Retinal pigment epithelial cell (primary cell): ENCODE measurements around the gene SYNGR3.
"Not testable (repeated sequence)": the region's sequence is repeated elsewhere in the genome, so short reads cannot be mapped to it uniquely, and the experiment has no call there.

ENCODE experiments used
- DNase-seq: peaks from one replicate; pipeline ENCODE4 v3.0.0-alpha.2; 2010; ENCODE audit warnings: low read depth
- H3K4me3 ChIP-seq: 2 replicates; pipeline ENCODE4 v1.5.1; 2011; ENCODE audit warnings: mild to moderate bottlenecking, low read length, control low read depth, moderate library complexity
- TF ChIP-seq, protein P1 (sequence below): conservative IDR thresholded peaks from 2 replicates; pipeline ENCODE4 v1.5.1; 2011; ENCODE audit warnings: low read depth, low read length, control low read depth, inconsistent platforms

The SYNGR3 gene

DNA sequence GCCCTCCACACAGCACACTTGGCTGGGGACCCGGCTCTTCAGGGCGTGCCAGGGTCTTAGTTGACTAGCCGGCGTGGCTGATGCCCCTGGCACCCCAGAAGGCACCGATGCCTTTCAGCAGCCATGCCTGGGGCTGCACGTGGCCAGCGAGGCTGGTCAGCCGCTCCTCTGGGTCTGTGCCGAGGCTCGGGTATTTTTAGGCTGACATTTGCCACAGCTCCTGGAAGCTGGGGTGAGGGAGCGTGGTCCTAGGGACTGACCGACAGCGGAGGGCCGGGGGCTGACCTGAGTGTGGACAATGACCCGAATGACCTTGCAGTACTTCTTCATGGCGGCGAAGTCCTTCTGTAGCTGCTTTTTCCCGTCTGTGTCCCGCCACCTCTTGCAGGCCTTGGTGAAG, 39.2 kb upstream of the SYNGR3 start:
- TF ChIP-seq, protein P1, sequence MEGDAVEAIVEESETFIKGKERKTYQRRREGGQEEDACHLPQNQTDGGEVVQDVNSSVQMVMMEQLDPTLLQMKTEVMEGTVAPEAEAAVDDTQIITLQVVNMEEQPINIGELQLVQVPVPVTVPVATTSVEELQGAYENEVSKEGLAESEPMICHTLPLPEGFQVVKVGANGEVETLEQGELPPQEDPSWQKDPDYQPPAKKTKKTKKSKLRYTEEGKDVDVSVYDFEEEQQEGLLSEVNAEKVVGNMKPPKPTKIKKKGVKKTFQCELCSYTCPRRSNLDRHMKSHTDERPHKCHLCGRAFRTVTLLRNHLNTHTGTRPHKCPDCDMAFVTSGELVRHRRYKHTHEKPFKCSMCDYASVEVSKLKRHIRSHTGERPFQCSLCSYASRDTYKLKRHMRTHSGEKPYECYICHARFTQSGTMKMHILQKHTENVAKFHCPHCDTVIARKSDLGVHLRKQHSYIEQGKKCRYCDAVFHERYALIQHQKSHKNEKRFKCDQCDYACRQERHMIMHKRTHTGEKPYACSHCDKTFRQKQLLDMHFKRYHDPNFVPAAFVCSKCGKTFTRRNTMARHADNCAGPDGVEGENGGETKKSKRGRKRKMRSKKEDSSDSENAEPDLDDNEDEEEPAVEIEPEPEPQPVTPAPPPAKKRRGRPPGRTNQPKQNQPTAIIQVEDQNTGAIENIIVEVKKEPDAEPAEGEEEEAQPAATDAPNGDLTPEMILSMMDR = no peak
- no peak for DNase-seq
- no peak overlapping the region for H3K4me3 ChIP-seq

DNA sequence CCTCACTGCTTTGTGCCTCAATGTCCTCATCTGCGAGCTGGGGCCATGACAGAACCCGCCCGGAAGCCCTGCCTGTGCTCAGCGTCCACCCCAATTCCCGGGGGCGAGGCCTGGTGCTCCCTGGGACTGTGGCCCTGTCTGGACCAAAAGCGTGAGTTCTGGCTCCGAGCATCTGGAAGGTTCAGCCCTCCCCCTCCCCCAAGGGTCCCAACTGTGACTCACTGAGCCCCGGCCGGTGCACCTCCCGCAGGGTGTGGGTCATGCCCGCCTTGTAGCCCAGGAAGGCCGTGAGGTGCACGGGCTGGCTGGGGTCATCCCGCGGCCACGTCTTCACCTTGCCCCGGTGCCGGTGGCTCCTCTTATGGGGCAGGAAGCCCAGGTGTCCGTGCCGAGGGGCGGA, 36.0 kb upstream of the SYNGR3 start:
- no peak overlapping the region for H3K4me3 ChIP-seq
- TF ChIP-seq, protein P1 = no peak
- no peak for DNase-seq

DNA sequence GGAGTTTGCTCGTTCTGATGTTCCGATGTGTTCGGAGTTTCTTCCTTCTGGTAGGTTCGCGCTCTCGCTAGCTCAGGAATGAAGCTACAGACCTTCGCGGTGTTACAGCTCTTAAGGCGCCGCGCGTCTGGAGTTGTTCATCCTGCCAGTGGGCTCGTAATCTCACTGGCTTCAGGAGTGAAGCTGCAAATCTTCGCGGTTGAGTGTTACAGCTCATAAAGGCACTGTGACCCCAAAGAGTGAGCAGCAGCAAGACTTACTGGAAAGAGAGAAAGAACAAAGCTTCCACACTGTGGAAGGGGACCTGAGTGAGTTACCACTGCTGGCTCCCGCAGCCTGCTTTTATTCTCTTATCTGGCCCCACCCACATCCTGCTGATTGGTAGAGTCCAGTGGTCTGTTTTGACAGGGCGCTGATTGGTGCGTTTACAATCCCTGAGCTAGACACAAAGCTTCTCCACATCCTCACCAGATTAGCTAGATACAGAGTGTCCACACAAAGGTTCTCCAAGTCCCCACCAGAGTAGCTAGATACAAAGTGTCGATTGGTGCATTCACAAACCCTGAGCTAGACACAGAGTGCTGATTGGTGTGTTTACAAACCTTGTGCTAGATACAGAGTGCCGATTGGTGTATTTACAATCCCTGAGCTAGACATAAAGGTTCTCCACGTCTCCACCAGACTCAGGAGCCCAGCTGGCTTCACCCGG, 32.2 kb upstream of the SYNGR3 start:
- not testable (repeated sequence) for H3K4me3 ChIP-seq, DNase-seq

DNA sequence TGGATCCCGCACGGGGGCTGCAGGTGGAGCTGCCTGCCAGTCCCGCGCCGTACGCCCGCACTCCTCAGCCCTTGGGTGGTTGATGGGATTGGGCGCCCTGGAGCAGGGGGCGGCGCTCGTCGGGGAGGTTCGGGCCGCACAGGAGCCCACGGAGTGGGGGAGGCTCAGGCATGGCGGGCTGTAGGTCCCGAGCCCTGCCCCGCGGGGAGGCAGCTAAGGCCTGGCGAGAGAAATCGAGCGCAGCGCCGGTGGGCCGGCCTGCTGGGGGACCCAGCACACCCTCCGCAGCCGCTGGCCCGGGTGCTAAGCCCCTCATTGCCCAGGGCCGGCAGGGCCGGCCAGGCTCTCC, 31.7 kb upstream of the SYNGR3 start:
- H3K4me3 ChIP-seq, DNase-seq: not testable (repeated sequence)

DNA sequence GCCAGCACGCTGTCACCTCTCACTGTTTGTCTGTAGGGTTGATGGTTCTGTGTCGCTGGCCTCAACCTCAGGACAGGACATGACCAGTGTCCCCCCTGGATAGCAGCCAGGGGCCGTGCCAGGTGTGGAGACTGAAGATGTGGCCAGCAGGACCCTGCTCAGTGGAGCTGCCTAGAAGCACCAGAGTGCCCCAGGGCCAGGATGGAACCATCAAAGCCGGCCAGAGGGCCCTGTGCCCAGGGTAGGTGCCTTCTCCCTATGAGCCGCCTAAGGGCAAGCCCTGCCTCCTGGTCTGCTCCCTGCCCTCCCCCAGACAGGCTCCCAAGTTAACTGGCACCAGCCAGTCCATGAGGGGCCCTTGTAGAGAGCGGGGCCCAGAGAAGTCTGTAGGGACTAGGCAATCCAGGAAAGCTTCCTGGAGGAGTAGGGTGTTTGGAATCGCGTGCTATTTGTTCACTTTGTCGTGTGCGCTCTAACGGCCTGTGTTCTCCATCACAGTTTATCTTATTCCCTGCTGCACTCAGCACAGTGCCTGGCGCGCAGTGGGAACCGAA, 31.0 kb upstream of the SYNGR3 start:
- H3K4me3 ChIP-seq = peak overlapping the region; percentile 21
- DNase-seq = no peak
- TF ChIP-seq, protein P1 = no peak

DNA sequence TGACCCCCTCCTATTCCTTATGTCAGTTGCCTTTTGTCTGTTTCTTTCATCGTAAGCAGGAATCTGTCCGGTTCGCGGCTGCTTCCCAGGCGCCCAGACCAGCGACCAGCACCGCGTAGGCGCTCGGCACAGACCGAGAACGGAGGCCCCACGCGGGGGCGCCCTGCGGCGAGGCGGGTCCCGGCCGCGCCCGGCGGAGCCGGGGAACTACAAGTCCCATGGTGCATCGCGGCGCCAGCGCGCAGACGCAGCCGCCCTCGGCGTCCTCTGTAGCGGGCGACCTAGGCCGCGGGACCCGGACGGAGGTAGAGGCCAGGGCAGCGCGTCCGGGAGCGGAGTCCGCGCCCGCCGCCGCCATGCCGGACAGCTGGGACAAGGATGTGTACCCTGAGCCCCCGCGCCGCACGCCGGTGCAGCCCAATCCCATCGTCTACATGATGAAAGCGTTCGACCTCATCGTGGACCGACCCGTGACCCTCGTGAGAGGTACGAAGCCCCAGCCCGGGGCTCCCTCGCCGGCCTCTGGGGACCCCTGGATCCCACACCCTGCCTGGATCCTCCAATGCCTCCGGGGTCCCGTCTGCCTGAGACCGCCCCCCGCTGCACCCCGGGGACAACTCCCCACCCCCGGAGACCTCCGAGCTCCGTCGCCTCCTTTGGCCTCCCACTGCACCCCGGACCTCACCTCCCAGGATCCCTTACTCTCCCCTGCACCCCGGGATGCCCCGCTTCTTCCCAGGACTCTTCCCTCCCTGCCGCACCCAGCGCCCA, 30.3 kb upstream of the SYNGR3 start, which contains the start of gene NDUFB10:
TSS of gene NDUFB10 (plus strand) at position 270 of the 771 bp plus-strand sequence. CDS start at position 357, 87 bp downstream.
- DNase-seq = peak; percentile 64
- TF ChIP-seq, protein P1 = peak; percentile 60
- peak within 1 kb of the TSS; percentile 85 for H3K4me3 ChIP-seq

DNA sequence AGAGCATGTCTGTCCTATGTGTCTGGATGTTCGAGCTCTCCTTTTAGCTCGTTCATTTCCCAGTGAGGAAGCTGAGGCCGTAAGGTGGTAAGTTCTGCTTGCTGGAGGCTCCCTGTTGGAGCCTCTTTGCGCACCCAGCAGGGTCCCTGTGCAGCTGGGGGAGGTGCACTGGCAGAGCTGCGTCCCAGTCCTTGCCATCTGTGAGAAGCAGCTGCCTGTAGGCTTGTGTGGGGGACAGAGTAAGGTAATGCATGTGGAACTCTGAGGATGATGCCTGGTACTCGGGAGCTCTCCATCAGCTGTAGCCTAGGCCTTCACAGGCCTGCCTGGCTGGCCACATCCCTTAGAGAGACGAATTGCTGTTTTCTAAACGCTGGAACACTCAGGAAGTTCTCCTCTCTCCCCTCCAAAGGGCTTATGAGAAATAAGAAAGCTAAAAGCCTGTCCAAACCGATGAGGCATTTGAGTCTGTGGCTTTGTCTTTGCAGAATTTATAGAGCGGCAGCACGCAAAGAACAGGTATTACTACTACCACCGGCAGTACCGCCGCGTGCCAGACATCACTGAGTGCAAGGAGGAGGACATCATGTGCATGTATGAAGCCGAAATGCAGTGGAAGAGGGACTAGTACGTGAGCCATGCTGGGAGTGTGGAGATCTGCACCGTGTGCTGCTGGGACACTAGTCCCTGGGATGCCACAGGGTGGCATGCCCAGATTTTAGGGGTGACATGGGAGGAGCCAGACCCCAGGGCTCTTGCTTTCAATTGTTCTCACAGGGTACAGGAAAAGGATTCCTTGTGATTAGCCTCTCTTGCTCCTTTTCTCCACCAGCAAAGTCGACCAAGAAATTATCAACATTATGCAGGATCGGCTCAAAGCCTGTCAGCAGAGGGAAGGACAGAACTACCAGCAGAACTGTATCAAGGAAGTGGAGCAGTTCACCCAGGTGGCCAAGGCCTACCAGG, 28.8 kb upstream of the SYNGR3 start:
- TF ChIP-seq, protein P1 = no peak
- DNase-seq = no peak
- peak overlapping the region; percentile 85 for H3K4me3 ChIP-seq
